ENCODE data around the gene ZNF850. TPM values are rescaled to one million over a fixed set of nuclear protein-coding genes. Genes with fewer than 3 reads are reported as not detected.
"Not testable (repeated sequence)": the region's sequence is repeated elsewhere in the genome, so short reads cannot be mapped to it uniquely, and the experiment has no call there.

The ZNF850 gene
- total RNA-seq, 1 experiment from 2014 or later: 15.3 TPM

GRCh38 chr19:36745870-36746269 is 26.7 kb downstream of the ZNF850 start:
- ChIA-PET CTCF (no interaction called here), POLR2A (no interaction called here)
- ATAC-seq (no peak), DNase-seq (ENCODE audit: low read depth, low spot score) (no peak)
- Histone ChIP-seq H3K9me3 (ENCODE audit: control insufficient read depth, insufficient read depth, low read depth, low read length) (peaks cover 70% of the 10 kb centered on the region), H3K4me1 (ENCODE audit: control insufficient read depth, insufficient read depth, low read length) (no peaks in the 10 kb centered on the region), H3K36me3 (ENCODE audit: control insufficient read depth, insufficient read depth, low read length) (peaks cover 13% of the 10 kb centered on the region; the same call in 1 of the 2 replicates), H3K4me3 (ENCODE audit: low read depth in 2 of 2, low read length in 2 of 2) (no peak overlapping the region), H3K27me3 (ENCODE audit: control insufficient read depth, insufficient read depth, low read length) (no peaks in the 10 kb centered on the region), H3K27ac (ENCODE audit: low read length) (no peak overlapping the region)
- intact Hi-C loops (cut with micrococcal nuclease; ENCODE audit: unreplicated experiment) (no loop called here), in situ Hi-C loops (cut with HindIII; ENCODE audit: low pct_unique_long_range_greater_than_20kb, low sequenced_read_pairs) (no loop called here)
- no peak for TF ChIP-seq REST (IDR thresholded peaks at IDR 0.05; ENCODE audit: insufficient read depth in 1 of 2, low read depth in 2 of 2, low read length in 1 of 2)
- no peak for TF ChIP-seq POLR2AphosphoS5 (IDR thresholded peaks at IDR 0.05; ENCODE audit: low read depth, low read length)
- TF ChIP-seq SIN3A (IDR thresholded peaks at IDR 0.05; ENCODE audit: borderline replicate concordance, insufficient read depth, low read depth, low read length): no peak
- TF ChIP-seq CTCF (IDR thresholded peaks at IDR 0.05): no peak
- TF ChIP-seq TCF7L2 (IDR thresholded peaks at IDR 0.05; ENCODE audit: low read depth, low read length): no peak
- TSS peak; percentile 46 for BruUV-seq (replicated peaks)

GRCh38 chr19:36736166-36736565 is 36.4 kb downstream of the ZNF850 start:
- H3K4me1 ChIP-seq (ENCODE audit: control insufficient read depth, insufficient read depth, low read length); H3K4me3 ChIP-seq (ENCODE audit: low read depth in 2 of 2, low read length in 2 of 2); ATAC-seq; POLR2A ChIA-PET; H3K36me3 ChIP-seq (ENCODE audit: control insufficient read depth, insufficient read depth, low read length); CTCF ChIA-PET; intact Hi-C loops (cut with micrococcal nuclease; ENCODE audit: unreplicated experiment); DNase-seq (ENCODE audit: low read depth, low spot score); H3K27me3 ChIP-seq (ENCODE audit: control insufficient read depth, insufficient read depth, low read length); in situ Hi-C loops (cut with HindIII; ENCODE audit: low pct_unique_long_range_greater_than_20kb, low sequenced_read_pairs); H3K27ac ChIP-seq (ENCODE audit: low read length); BruUV-seq (replicated peaks): not testable (repeated sequence)
- peaks cover 38% of the 10 kb centered on the region for H3K9me3 ChIP-seq (ENCODE audit: control insufficient read depth, insufficient read depth, low read depth, low read length)

- H3K27ac ChIP-seq (ENCODE audit: low read length): no peak overlapping the region
- ATAC-seq: no peak
- H3K36me3 ChIP-seq (ENCODE audit: control insufficient read depth, insufficient read depth, low read length): peaks cover 40% of the 10 kb centered on the region
- H3K4me3 ChIP-seq (ENCODE audit: low read depth in 2 of 2, low read length in 2 of 2): no peak overlapping the region
- TF ChIP-seq SIN3A (IDR thresholded peaks at IDR 0.05; ENCODE audit: borderline replicate concordance, insufficient read depth, low read depth, low read length): no peak
- TF ChIP-seq POLR2AphosphoS5 (IDR thresholded peaks at IDR 0.05; ENCODE audit: low read depth, low read length): no peak
- no peak for TF ChIP-seq CTCF (IDR thresholded peaks at IDR 0.05)
- no peak for TF ChIP-seq REST (IDR thresholded peaks at IDR 0.05; ENCODE audit: insufficient read depth in 1 of 2, low read depth in 2 of 2, low read length in 1 of 2)
- TF ChIP-seq TCF7L2 (IDR thresholded peaks at IDR 0.05; ENCODE audit: low read depth, low read length): no peak
- intact Hi-C loops (cut with micrococcal nuclease; ENCODE audit: unreplicated experiment) (no loop called here), in situ Hi-C loops (cut with HindIII; ENCODE audit: low pct_unique_long_range_greater_than_20kb, low sequenced_read_pairs) (no loop called here)
- ChIA-PET CTCF (no interaction called here), POLR2A (interaction anchor here (0.6 kb wide), 1 partner anchor 150 kb away, joined by 3 read pairs; no protein-coding TSS in a partner anchor)
- no peaks in the 10 kb centered on the region for H3K4me1 ChIP-seq (ENCODE audit: control insufficient read depth, insufficient read depth, low read length)
- peaks cover 81% of the 10 kb centered on the region for H3K9me3 ChIP-seq (ENCODE audit: control insufficient read depth, insufficient read depth, low read depth, low read length)
- no peak for DNase-seq (ENCODE audit: low read depth, low spot score)
- no TSS peak for BruUV-seq (replicated peaks)
- H3K27me3 ChIP-seq (ENCODE audit: control insufficient read depth, insufficient read depth, low read length): no peaks in the 10 kb centered on the region
Measured at GRCh38 chr19:36719687-36720556, 52.7 kb downstream of the ZNF850 start.
